Type B pancreatic cell (in vitro differentiated cells): ENCODE measurements around the gene SCD. TPM values are rescaled to one million over a fixed set of nuclear protein-coding genes. Genes with fewer than 3 reads are reported as not detected.

Experiments used
- DNase-seq: peaks from one replicate; pipeline ENCODE4 v3.0.0; 2021; ENCODE audit warnings: mixed read lengths; ENCODE audit not compliant: unreplicated experiment; ENCODE audit errors: extremely low spot score
- H3K27ac Mint-ChIP-seq: 2 replicates; pipeline ENCODE4 v1.8.0; 2021; ENCODE audit warnings: mild to moderate bottlenecking, mixed read lengths
- H3K27me3 Mint-ChIP-seq: 2 replicates; pipeline ENCODE4 v1.8.0; 2021; ENCODE audit warnings: mixed read lengths
- H3K36me3 Mint-ChIP-seq: 2 replicates; pipeline ENCODE4 v1.8.0; 2021; ENCODE audit warnings: mixed read lengths
- H3K4me1 Mint-ChIP-seq: one replicate; pipeline ENCODE4 v1.8.0; 2021; ENCODE audit warnings: mixed read lengths; ENCODE audit not compliant: unreplicated experiment
- H3K4me3 Mint-ChIP-seq: 2 replicates; pipeline ENCODE4 v1.8.0; 2021; ENCODE audit warnings: mild to moderate bottlenecking, mixed read lengths
- H3K9me3 Mint-ChIP-seq: 2 replicates; pipeline ENCODE4 v1.8.0; 2021; ENCODE audit warnings: mixed read lengths
- total RNA-seq: library from RNA; stranded (reverse); gene quantifications from 2 replicates; pipeline ENCODE4 v1.2.1, GENCODE V29; 2021; ENCODE audit warnings: low replicate concordance
- TF ChIP-seq, protein P1 (sequence below): fragments of 200-600 bp; sonication (generic); conservative IDR thresholded peaks from 2 replicates; pipeline ENCODE4 v1.5.0; 2021; ENCODE audit warnings: antibody characterized with exemption, mild to moderate bottlenecking

Gene SCD
- total RNA-seq, 1 donor from 2014 or later = 255 TPM

DNA sequence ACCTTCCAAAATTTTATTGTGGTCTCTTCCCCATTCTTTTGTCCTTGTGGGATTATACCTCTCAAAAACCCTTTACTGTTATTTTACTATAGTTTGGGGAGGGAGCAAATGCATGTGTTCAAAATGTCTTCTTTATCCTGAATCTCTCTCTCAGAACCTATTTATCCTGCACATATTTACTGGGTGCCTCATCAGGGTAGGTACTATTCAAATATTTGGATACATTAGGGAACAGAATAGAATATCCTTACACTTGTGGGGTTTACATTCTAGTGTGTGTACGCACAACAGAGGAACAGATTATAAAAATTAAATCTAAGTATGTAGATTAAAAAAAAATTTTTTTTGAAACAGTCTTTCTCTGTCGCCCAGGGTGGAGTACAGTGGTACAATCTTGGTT lies 48.6 kb downstream of the SCD start:
- no peak overlapping the region for H3K4me3 Mint-ChIP-seq
- no peaks in the 10 kb centered on the region for H3K36me3 Mint-ChIP-seq
- no peaks in the 10 kb centered on the region for H3K27me3 Mint-ChIP-seq
- H3K9me3 Mint-ChIP-seq = no peaks in the 10 kb centered on the region
- TF ChIP-seq, protein P1, sequence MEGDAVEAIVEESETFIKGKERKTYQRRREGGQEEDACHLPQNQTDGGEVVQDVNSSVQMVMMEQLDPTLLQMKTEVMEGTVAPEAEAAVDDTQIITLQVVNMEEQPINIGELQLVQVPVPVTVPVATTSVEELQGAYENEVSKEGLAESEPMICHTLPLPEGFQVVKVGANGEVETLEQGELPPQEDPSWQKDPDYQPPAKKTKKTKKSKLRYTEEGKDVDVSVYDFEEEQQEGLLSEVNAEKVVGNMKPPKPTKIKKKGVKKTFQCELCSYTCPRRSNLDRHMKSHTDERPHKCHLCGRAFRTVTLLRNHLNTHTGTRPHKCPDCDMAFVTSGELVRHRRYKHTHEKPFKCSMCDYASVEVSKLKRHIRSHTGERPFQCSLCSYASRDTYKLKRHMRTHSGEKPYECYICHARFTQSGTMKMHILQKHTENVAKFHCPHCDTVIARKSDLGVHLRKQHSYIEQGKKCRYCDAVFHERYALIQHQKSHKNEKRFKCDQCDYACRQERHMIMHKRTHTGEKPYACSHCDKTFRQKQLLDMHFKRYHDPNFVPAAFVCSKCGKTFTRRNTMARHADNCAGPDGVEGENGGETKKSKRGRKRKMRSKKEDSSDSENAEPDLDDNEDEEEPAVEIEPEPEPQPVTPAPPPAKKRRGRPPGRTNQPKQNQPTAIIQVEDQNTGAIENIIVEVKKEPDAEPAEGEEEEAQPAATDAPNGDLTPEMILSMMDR = no peak
- H3K4me1 Mint-ChIP-seq = no peaks in the 10 kb centered on the region
- H3K27ac Mint-ChIP-seq = no peak overlapping the region
- DNase-seq = no peak

DNA sequence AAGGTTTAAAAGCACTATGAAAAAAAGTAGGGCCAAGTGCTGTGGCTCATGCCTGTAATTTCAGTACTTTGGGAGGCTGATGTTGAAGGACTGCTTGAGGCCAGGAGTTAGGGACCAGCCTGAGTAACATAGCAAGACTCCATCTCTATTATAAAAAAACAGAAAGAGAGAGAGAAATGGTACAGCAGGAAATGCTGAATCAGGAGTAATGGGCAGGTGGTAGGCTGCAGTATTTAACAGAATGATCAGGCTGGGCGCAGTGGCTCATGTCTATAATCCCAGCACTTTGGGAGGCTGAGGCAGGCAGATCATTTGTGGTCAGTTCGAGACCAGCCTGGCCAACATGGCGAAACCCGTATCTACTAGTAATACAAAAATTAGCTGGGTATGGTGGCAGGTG lies 49.6 kb downstream of the SCD start:
- H3K4me1 Mint-ChIP-seq = no peaks in the 10 kb centered on the region

DNA sequence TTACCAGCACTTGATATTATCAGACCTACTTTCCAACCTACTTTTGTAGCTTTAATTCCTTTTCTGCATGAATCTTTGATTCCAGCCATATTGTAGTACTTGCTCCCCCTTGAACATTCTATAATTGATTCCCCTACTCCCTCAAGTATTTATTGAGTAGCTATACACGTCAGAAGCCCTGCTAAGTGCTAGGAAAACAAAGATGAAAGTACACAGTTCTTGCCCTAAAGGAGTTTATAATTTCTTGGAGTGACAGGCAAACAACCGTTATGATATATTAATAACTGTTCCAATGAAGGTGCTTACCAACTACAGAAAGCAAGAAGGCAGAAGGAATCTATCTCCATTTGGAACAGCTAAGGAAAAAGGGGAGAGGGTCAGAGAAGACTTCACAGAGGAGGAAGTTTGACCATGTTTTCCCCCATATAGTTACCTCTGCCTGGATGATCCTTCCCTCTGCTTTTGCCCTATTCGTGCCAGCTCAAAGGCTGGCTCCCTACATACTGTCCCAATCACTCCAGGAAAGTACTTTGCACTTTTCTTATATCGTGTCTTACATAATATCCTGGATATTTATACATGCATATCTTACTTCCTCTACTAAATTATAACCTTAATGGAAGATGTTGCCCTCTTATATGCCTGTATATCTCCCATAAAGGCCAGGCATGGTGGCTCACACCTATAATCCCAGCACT lies 54.7 kb downstream of the SCD start:
- Mint-ChIP-seq H3K27ac (no peak overlapping the region), H3K4me1 (no peaks in the 10 kb centered on the region), H3K4me3 (no peak overlapping the region), H3K27me3 (no peaks in the 10 kb centered on the region), H3K36me3 (no peaks in the 10 kb centered on the region), H3K9me3 (no peaks in the 10 kb centered on the region)
- no peak for DNase-seq
- TF ChIP-seq, protein P1 = no peak

More for the DNA sequence above, 49.6 kb downstream of the SCD start:
- no peaks in the 10 kb centered on the region for H3K27me3 Mint-ChIP-seq
- no peak overlapping the region for H3K4me3 Mint-ChIP-seq
- no peaks in the 10 kb centered on the region for H3K9me3 Mint-ChIP-seq
- H3K36me3 Mint-ChIP-seq = no peaks in the 10 kb centered on the region
- H3K27ac Mint-ChIP-seq = no peak overlapping the region
- no peak for DNase-seq
- TF ChIP-seq, protein P1 = no peak

DNA sequence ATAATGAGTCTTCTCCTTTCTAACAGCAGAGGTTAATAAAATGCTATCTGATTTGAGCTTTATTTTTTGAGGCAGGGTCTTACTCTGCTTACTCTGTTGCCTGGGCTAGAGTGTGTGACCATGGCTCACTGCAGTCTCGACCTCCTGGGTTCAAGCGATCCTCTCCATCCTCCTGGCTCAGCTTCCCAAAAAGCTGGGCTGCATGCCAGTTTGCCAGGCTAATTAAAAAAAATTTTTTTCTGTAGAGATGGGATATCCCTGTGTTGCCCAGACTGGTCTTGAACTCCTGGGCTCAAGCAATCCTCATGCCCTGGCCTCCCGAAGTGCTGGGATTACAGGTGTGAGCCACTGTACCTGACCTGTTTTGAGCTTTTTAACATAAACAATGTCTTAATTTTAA lies 56.7 kb downstream of the SCD start:
- no peak overlapping the region for H3K27ac Mint-ChIP-seq
- H3K4me3 Mint-ChIP-seq = no peak overlapping the region
- no peaks in the 10 kb centered on the region for H3K27me3 Mint-ChIP-seq
- TF ChIP-seq, protein P1 = no peak
- H3K9me3 Mint-ChIP-seq = no peaks in the 10 kb centered on the region
- no peaks in the 10 kb centered on the region for H3K36me3 Mint-ChIP-seq
- H3K4me1 Mint-ChIP-seq = no peaks in the 10 kb centered on the region
- DNase-seq = no peak

DNA sequence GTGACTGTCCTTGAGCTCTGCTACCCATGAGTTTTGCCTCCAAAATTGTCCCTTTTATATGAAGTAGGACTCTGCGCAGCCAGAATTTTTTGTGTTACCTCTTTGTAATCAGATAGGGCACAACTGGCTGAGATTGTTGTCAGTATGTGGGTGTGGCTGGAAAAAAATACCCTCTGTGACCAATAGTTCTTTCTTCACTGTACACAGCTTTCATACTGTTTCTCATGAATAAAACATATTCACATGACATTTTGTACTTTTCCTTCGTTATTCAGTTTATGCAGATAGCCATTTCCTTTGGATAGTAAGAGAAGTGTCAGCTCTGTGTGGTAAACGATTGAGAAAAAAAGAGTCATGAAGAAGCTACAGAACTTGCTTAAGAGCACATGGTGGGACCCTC lies 66.1 kb downstream of the SCD start:
- no peak for DNase-seq
- TF ChIP-seq, protein P1 = no peak
- no peaks in the 10 kb centered on the region for H3K9me3 Mint-ChIP-seq
- no peak overlapping the region for H3K4me3 Mint-ChIP-seq
- H3K27me3 Mint-ChIP-seq = peaks cover 6% of the 10 kb centered on the region
- no peak overlapping the region for H3K27ac Mint-ChIP-seq
- H3K36me3 Mint-ChIP-seq = no peaks in the 10 kb centered on the region
- H3K4me1 Mint-ChIP-seq = no peaks in the 10 kb centered on the region

Other genes starting within 250 kb of the SCD start
- gene ERLIN1, start 161.2 kb upstream of the SCD start, total RNA-seq = 28.6 and 37.1 TPM in 2 replicates
- gene CHUK, start 117.6 kb upstream of the SCD start, total RNA-seq = 18.5 and 20.1 TPM in 2 replicates
- gene CWF19L1, start 79.6 kb upstream of the SCD start, total RNA-seq = 18.4 and 25.1 TPM in 2 replicates
- gene BLOC1S2, start 60.6 kb upstream of the SCD start, total RNA-seq = 39.5 and 59.3 TPM in 2 replicates
- 0.26 TPM in 1 of 2 replicates, not detected in the other for gene PKD2L1, start 17.0 kb upstream of the SCD start, total RNA-seq
- 0.29 and 0.68 TPM in 2 replicates for gene WNT8B, start 115.8 kb downstream of the SCD start, total RNA-seq
- 8.9 and 20.9 TPM in 2 replicates for gene SEC31B, start 172.6 kb downstream of the SCD start, total RNA-seq
- 195 and 196 TPM in 2 replicates for gene NDUFB8, start 182.6 kb downstream of the SCD start, total RNA-seq
- gene HIF1AN, start 188.7 kb downstream of the SCD start, total RNA-seq = 53.2 and 62.9 TPM in 2 replicates